ENCODE measurements around the gene APBA2. TPM values are rescaled to one million over a fixed set of nuclear protein-coding genes. Genes with fewer than 3 reads are reported as not detected.

The APBA2 gene
- total RNA-seq, 4 donors from 2014 or later = 7.7 to 14.4 (median 11.6) TPM

DNA sequence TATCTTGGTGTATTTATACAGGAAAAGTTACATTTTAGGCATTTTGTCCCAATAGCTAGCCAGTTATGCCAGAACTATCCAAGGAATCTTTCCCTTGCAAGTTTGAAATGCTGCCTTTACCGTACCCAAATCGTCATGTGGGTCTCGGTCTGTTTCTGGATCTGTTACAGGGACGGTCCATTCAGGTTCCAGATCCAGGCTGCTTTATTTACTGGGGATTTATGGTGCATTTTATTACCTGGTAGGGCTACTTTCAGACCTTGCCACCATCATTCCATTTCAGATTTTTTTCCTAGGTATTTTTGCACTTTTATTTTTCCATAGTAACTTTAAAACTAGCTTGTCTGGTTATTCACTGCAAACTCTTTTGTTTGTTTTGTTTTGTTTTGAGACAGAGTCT, 197.4 kb downstream of the APBA2 start:
- Histone ChIP-seq H3K4me1 (no peaks in the 10 kb centered on the region), H3K4me3 (replicated peaks in 1 of 3) (no peak overlapping the region), H3K36me3 (no peaks in the 10 kb centered on the region), H3K27me3 (no peaks in the 10 kb centered on the region), H3K9me3 (no peaks in the 10 kb centered on the region), H3K27ac (no peak overlapping the region)
- no peak for DNase-seq
- TF ChIP-seq, protein P1, sequence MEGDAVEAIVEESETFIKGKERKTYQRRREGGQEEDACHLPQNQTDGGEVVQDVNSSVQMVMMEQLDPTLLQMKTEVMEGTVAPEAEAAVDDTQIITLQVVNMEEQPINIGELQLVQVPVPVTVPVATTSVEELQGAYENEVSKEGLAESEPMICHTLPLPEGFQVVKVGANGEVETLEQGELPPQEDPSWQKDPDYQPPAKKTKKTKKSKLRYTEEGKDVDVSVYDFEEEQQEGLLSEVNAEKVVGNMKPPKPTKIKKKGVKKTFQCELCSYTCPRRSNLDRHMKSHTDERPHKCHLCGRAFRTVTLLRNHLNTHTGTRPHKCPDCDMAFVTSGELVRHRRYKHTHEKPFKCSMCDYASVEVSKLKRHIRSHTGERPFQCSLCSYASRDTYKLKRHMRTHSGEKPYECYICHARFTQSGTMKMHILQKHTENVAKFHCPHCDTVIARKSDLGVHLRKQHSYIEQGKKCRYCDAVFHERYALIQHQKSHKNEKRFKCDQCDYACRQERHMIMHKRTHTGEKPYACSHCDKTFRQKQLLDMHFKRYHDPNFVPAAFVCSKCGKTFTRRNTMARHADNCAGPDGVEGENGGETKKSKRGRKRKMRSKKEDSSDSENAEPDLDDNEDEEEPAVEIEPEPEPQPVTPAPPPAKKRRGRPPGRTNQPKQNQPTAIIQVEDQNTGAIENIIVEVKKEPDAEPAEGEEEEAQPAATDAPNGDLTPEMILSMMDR (IDR thresholded peaks at IDR 0.05) = no peak
- WGBS, 2 donors = 97% methylated on average over 4 of the region's 4 CpGs
- intact Hi-C loops (cut with DNase I) = no loop called here

- Histone ChIP-seq H3K27me3 (no peaks in the 10 kb centered on the region), H3K9me3 (no peaks in the 10 kb centered on the region), H3K4me1 (no peaks in the 10 kb centered on the region), H3K4me3 (replicated peaks in 1 of 3) (no peak overlapping the region), H3K27ac (no peak overlapping the region), H3K36me3 (no peaks in the 10 kb centered on the region)
- whole genome bisulfite sequencing, 2 donors = 95% methylated on average over 2 of the region's 2 CpGs
- intact Hi-C loops (cut with DNase I) = no loop called here
- TF ChIP-seq, protein P1 (IDR thresholded peaks at IDR 0.05) = no peak
- no peak for TF ChIP-seq POLR2A (IDR thresholded peaks at IDR 0.05)
- DNase-seq = no peak
Observed at GRCh38 chr15:29083858-29084257, 198.1 kb downstream of the APBA2 start.

DNA sequence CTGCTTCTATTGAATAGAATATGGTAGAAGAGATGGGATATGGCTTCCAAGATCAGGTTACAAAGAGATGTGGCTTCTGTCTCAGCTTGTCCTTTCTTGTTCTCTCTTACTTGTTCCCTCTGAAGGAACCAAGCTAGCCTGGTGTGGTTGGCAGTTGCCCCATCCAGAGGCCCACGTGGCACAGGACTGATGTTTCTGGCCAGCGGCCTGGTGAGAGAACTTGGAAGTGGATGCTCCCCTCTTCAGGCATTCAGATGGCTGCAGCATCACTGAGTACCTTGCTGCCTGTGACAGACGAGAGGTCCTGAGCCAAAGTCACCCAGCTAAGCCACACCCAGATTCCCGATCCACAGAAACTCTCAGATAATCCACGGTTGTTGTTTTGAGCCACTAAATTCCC, 200.2 kb downstream of the APBA2 start:
- TF ChIP-seq, protein P1 (IDR thresholded peaks at IDR 0.05) = no peak
- TF ChIP-seq POLR2A (IDR thresholded peaks at IDR 0.05) = no peak
- Histone ChIP-seq H3K27me3 (no peaks in the 10 kb centered on the region), H3K9me3 (no peaks in the 10 kb centered on the region), H3K27ac (no peak overlapping the region), H3K36me3 (no peaks in the 10 kb centered on the region), H3K4me1 (no peaks in the 10 kb centered on the region), H3K4me3 (replicated peaks in 1 of 3) (no peak overlapping the region)
- DNase-seq = no peak
- intact Hi-C loops (cut with DNase I) = no loop called here
- WGBS, 2 donors = 84 to 99% methylated on average over 5 of the region's 5 CpGs

DNA sequence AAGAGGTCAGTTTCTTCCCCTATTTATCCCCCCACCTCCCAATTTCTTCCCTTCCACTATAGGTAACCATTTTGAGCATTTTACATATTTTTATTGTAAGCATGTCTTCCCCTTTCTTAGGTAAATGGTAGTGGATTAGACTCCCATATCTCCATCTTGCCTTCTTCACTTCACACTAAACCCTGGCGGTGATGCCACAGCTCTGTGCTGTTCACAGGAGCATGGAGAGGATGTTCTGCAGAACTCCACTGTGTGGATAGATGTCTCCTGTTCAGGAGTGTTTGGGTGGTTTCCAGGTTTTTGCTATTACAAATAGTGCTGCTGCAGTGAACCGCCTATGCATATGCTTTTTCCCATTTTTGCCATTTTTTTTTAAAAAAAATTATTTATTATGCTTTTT, 201.1 kb downstream of the APBA2 start:
- DNase-seq = no peak

GRCh38 chr15:29087521-29088285, 201.9 kb downstream of the APBA2 start:
- H3K27ac ChIP-seq = no peak overlapping the region
- no peaks in the 10 kb centered on the region for H3K27me3 ChIP-seq
- WGBS, 2 donors = 52 to 53% methylated on average over 16 of the region's 16 CpGs
- intact Hi-C loops (cut with DNase I) = no loop called here
- no peaks in the 10 kb centered on the region for H3K9me3 ChIP-seq
- TF ChIP-seq, protein P1 (IDR thresholded peaks at IDR 0.05) = no peak
- no peak for TF ChIP-seq POLR2A (IDR thresholded peaks at IDR 0.05)
- no peaks in the 10 kb centered on the region for H3K4me1 ChIP-seq
- DNase-seq = peak; percentile 63 to 66
- no peak overlapping the region for H3K4me3 ChIP-seq (replicated peaks in 1 of 3)
- no peaks in the 10 kb centered on the region for H3K36me3 ChIP-seq

More for the DNA sequence above, 201.1 kb downstream of the APBA2 start:
- H3K27me3 ChIP-seq = no peaks in the 10 kb centered on the region
- TF ChIP-seq, protein P1 (IDR thresholded peaks at IDR 0.05) = no peak
- TF ChIP-seq POLR2A (IDR thresholded peaks at IDR 0.05) = no peak
- 82 to 90% methylated on average over 2 of the region's 2 CpGs for whole genome bisulfite sequencing, 2 donors
- no peak overlapping the region for H3K27ac ChIP-seq
- H3K4me3 ChIP-seq (replicated peaks in 1 of 3) = no peak overlapping the region
- H3K36me3 ChIP-seq = no peaks in the 10 kb centered on the region
- no peaks in the 10 kb centered on the region for H3K4me1 ChIP-seq
- no peaks in the 10 kb centered on the region for H3K9me3 ChIP-seq
- intact Hi-C loops (cut with DNase I) = no loop called here
